SK-N-MC (cell line): ENCODE results near the gene ZNF385B.

ENCODE experiments used
- EZH2 ChIP-seq: fragments of 200-600 bp; sonication (generic); IDR thresholded peaks from one replicate; pipeline ENCODE4 v1.6.1; 2017; ENCODE audit warnings: antibody characterized with exemption
- POLR2AphosphoS5 ChIP-seq: IDR thresholded peaks from 2 replicates; pipeline ENCODE4 v1.6.1; 2012; ENCODE audit warnings: mild to moderate bottlenecking, low read depth, low read length, borderline replicate concordance

GRCh38 chr2:179642462-179642861 is 218.9 kb downstream of the ZNF385B start:
- TF ChIP-seq EZH2 = no peak
- no peak for TF ChIP-seq POLR2AphosphoS5
